ENCODE data around the gene HFM1.

The HFM1 gene

DNA sequence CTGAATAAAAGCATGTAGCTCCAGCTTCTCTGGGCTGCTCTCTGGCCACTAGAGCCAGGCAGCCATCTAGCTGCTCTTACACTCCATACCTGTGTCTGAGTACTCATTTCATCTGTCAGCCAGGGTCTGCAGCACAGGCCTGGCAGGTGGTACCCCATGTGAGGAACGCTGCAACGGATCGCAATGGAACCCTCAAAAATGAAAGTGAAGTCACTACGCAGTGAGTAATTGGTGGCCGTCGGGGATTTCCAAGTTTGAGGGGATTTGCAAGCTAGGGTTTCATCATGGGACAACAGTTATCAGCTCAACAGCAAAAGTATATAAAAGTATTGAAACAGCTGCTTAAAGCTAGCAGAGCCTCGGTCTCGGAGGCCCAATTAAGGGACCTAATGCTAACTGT is 186.7 kb downstream of the HFM1 start:
- no peak for DNase-seq
- in situ Hi-C loops (cut with HindIII; ENCODE audit: low pct_ligation_motif_present, low sequenced_read_pairs) = no loop called here
- H3K36me3 ChIP-seq (replicated peaks) = no peaks in the 10 kb centered on the region
- H3K27me3 ChIP-seq (replicated peaks) = no peaks in the 10 kb centered on the region
- TF ChIP-seq, protein P1, sequence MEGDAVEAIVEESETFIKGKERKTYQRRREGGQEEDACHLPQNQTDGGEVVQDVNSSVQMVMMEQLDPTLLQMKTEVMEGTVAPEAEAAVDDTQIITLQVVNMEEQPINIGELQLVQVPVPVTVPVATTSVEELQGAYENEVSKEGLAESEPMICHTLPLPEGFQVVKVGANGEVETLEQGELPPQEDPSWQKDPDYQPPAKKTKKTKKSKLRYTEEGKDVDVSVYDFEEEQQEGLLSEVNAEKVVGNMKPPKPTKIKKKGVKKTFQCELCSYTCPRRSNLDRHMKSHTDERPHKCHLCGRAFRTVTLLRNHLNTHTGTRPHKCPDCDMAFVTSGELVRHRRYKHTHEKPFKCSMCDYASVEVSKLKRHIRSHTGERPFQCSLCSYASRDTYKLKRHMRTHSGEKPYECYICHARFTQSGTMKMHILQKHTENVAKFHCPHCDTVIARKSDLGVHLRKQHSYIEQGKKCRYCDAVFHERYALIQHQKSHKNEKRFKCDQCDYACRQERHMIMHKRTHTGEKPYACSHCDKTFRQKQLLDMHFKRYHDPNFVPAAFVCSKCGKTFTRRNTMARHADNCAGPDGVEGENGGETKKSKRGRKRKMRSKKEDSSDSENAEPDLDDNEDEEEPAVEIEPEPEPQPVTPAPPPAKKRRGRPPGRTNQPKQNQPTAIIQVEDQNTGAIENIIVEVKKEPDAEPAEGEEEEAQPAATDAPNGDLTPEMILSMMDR (IDR thresholded peaks at IDR 0.05; ENCODE audit: low read depth, low read length, missing control alignments) = no peak
- no peak overlapping the region for H3K27ac ChIP-seq
- no peak overlapping the region for H3K4me3 ChIP-seq (ENCODE audit: low read depth, low read length)

Data from brain microvascular endothelial cell (primary cell).